ENCODE results near the gene KNL1. TPM values are rescaled to one million over a fixed set of nuclear protein-coding genes. Genes with fewer than 3 reads are reported as not detected.
"Not testable (repeated sequence)": the region's sequence is repeated elsewhere in the genome, so short reads cannot be mapped to it uniquely, and the experiment has no call there.

KNL1 gene
- total RNA-seq, 1 donor from 2014 or later: 6.2 TPM

- no peaks in the 10 kb centered on the region for H3K9me3 Mint-ChIP-seq (ENCODE audit: unreplicated experiment)
- peak; percentile 95 for DNase-seq (ENCODE audit: extremely low spot score, unreplicated experiment)
- TF ChIP-seq CTCF (IDR thresholded peaks at IDR 0.05): no peak
- peaks cover 22% of the 10 kb centered on the region for H3K4me1 Mint-ChIP-seq (ENCODE audit: unreplicated experiment)
- peaks cover 11% of the 10 kb centered on the region for H3K36me3 Mint-ChIP-seq (ENCODE audit: unreplicated experiment)
- H3K4me3 Mint-ChIP-seq (ENCODE audit: unreplicated experiment): peak within 1 kb of the TSS; percentile 95
- H3K27ac Mint-ChIP-seq (ENCODE audit: unreplicated experiment): peak within 1 kb of the TSS; percentile 96
- H3K27me3 Mint-ChIP-seq (ENCODE audit: unreplicated experiment): no peaks in the 10 kb centered on the region
Measured at GRCh38 chr15:40569129-40569953, 24.7 kb upstream of the KNL1 start, which contains the start of gene RPUSD2. Gene RPUSD2 (plus strand): TSS chr15:40569299. CDS start chr15:40569338, 39 bp downstream.

GRCh38 chr15:40575113-40575512, 18.9 kb upstream of the KNL1 start:
- no peak for TF ChIP-seq CTCF (IDR thresholded peaks at IDR 0.05)
- peaks cover 6% of the 10 kb centered on the region for H3K4me1 Mint-ChIP-seq (ENCODE audit: unreplicated experiment)
- no peaks in the 10 kb centered on the region for H3K9me3 Mint-ChIP-seq (ENCODE audit: unreplicated experiment)
- H3K36me3 Mint-ChIP-seq (ENCODE audit: unreplicated experiment): peaks cover 15% of the 10 kb centered on the region
- H3K27ac Mint-ChIP-seq (ENCODE audit: unreplicated experiment): no peak overlapping the region
- no peak overlapping the region for H3K4me3 Mint-ChIP-seq (ENCODE audit: unreplicated experiment)
- H3K27me3 Mint-ChIP-seq (ENCODE audit: unreplicated experiment): no peaks in the 10 kb centered on the region
- no peak for DNase-seq (ENCODE audit: extremely low spot score, unreplicated experiment)

- H3K4me1 Mint-ChIP-seq (ENCODE audit: unreplicated experiment); H3K27ac Mint-ChIP-seq (ENCODE audit: unreplicated experiment); DNase-seq (ENCODE audit: extremely low spot score, unreplicated experiment); H3K9me3 Mint-ChIP-seq (ENCODE audit: unreplicated experiment); H3K4me3 Mint-ChIP-seq (ENCODE audit: unreplicated experiment); H3K27me3 Mint-ChIP-seq (ENCODE audit: unreplicated experiment): not testable (repeated sequence)
- peaks cover 15% of the 10 kb centered on the region for H3K36me3 Mint-ChIP-seq (ENCODE audit: unreplicated experiment)
Measured at GRCh38 chr15:40576914-40577313, 17.1 kb upstream of the KNL1 start.

- Mint-ChIP-seq H3K4me1 (ENCODE audit: unreplicated experiment) (no peaks in the 10 kb centered on the region), H3K36me3 (ENCODE audit: unreplicated experiment) (peaks cover 6% of the 10 kb centered on the region), H3K9me3 (ENCODE audit: unreplicated experiment) (no peaks in the 10 kb centered on the region), H3K27me3 (ENCODE audit: unreplicated experiment) (no peaks in the 10 kb centered on the region), H3K4me3 (ENCODE audit: unreplicated experiment) (no peak overlapping the region), H3K27ac (ENCODE audit: unreplicated experiment) (no peak overlapping the region)
- no peak for DNase-seq (ENCODE audit: extremely low spot score, unreplicated experiment)
- TF ChIP-seq CTCF (IDR thresholded peaks at IDR 0.05): no peak
Measured at GRCh38 chr15:40578892-40579291, 15.2 kb upstream of the KNL1 start.

GRCh38 chr15:40581796-40582195, 12.3 kb upstream of the KNL1 start:
- DNase-seq (ENCODE audit: extremely low spot score, unreplicated experiment); H3K36me3 Mint-ChIP-seq (ENCODE audit: unreplicated experiment); H3K9me3 Mint-ChIP-seq (ENCODE audit: unreplicated experiment); H3K27me3 Mint-ChIP-seq (ENCODE audit: unreplicated experiment); H3K4me1 Mint-ChIP-seq (ENCODE audit: unreplicated experiment); H3K27ac Mint-ChIP-seq (ENCODE audit: unreplicated experiment); H3K4me3 Mint-ChIP-seq (ENCODE audit: unreplicated experiment): not testable (repeated sequence)

- DNase-seq (ENCODE audit: extremely low spot score, unreplicated experiment): no peak
- H3K9me3 Mint-ChIP-seq (ENCODE audit: unreplicated experiment): no peaks in the 10 kb centered on the region
- no peak overlapping the region for H3K4me3 Mint-ChIP-seq (ENCODE audit: unreplicated experiment)
- no peak for TF ChIP-seq CTCF (IDR thresholded peaks at IDR 0.05)
- H3K27me3 Mint-ChIP-seq (ENCODE audit: unreplicated experiment): peaks cover 3% of the 10 kb centered on the region
- no peak overlapping the region for H3K27ac Mint-ChIP-seq (ENCODE audit: unreplicated experiment)
- H3K36me3 Mint-ChIP-seq (ENCODE audit: unreplicated experiment): no peaks in the 10 kb centered on the region
- H3K4me1 Mint-ChIP-seq (ENCODE audit: unreplicated experiment): no peaks in the 10 kb centered on the region
Measured at GRCh38 chr15:40582726-40583246, 11.3 kb upstream of the KNL1 start.

All from osteocyte (in vitro differentiated cells).